NB4 (cell line): Measurements from ENCODE around the gene NEK4.
A peak's percentile ranks its signal among the peaks of the same experiment; 100 is the strongest.

ENCODE experiments used
- DNase-seq: peaks from one replicate; pipeline ENCODE4 v3.0.0; 2010; ENCODE audit warnings: low read depth
- H3K4me3 ChIP-seq: one replicate; pipeline ENCODE4 v1.5.1; 2011; ENCODE audit warnings: mild to moderate bottlenecking, low read depth, low read length, moderate library complexity
- MAX ChIP-seq: IDR thresholded peaks from 2 replicates; pipeline ENCODE4 v1.6.1; 2011; ENCODE audit warnings: low read depth, low read length
- MYC ChIP-seq: IDR thresholded peaks from 2 replicates; pipeline ENCODE4 v1.6.1; 2011; ENCODE audit warnings: low read depth, low read length
- POLR2A ChIP-seq: IDR thresholded peaks from 2 replicates; pipeline ENCODE4 v1.6.1; 2011; ENCODE audit warnings: mild to moderate bottlenecking; ENCODE audit not compliant: insufficient read length; ENCODE audit errors: extremely low read depth
- TF ChIP-seq, protein P1 (sequence below): IDR thresholded peaks from one replicate; pipeline ENCODE4 v1.5.1; 2012; ENCODE audit warnings: low read depth, low read length

The NEK4 gene

GRCh38 chr3:52694528-52695189 is 76.1 kb downstream of the NEK4 start:
- H3K4me3 ChIP-seq, result no peak overlapping the region
- TF ChIP-seq MAX (no peak), POLR2A (no peak), MYC (no peak)
- TF ChIP-seq, protein P1, sequence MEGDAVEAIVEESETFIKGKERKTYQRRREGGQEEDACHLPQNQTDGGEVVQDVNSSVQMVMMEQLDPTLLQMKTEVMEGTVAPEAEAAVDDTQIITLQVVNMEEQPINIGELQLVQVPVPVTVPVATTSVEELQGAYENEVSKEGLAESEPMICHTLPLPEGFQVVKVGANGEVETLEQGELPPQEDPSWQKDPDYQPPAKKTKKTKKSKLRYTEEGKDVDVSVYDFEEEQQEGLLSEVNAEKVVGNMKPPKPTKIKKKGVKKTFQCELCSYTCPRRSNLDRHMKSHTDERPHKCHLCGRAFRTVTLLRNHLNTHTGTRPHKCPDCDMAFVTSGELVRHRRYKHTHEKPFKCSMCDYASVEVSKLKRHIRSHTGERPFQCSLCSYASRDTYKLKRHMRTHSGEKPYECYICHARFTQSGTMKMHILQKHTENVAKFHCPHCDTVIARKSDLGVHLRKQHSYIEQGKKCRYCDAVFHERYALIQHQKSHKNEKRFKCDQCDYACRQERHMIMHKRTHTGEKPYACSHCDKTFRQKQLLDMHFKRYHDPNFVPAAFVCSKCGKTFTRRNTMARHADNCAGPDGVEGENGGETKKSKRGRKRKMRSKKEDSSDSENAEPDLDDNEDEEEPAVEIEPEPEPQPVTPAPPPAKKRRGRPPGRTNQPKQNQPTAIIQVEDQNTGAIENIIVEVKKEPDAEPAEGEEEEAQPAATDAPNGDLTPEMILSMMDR, result no peak
- DNase-seq, result no peak

- TF ChIP-seq POLR2A (no peak), MYC (no peak), MAX (no peak)
- TF ChIP-seq, protein P1, result no peak
- H3K4me3 ChIP-seq, result no peak overlapping the region
- DNase-seq, result no peak
Observed at GRCh38 chr3:52693071-52693470, 77.7 kb downstream of the NEK4 start.

GRCh38 chr3:52690560-52690959 is 80.2 kb downstream of the NEK4 start:
- no peak for DNase-seq
- TF ChIP-seq MYC (no peak), POLR2A (no peak), MAX (no peak)
- TF ChIP-seq, protein P1, result no peak
- no peak overlapping the region for H3K4me3 ChIP-seq

- no peak for DNase-seq
- no peak for TF ChIP-seq POLR2A
- TF ChIP-seq MYC, result no peak
- TF ChIP-seq, protein P1, result no peak
- TF ChIP-seq MAX, result no peak
- peak overlapping the region; percentile 7 for H3K4me3 ChIP-seq
Observed at GRCh38 chr3:52689151-52689550, 81.6 kb downstream of the NEK4 start.

DNA sequence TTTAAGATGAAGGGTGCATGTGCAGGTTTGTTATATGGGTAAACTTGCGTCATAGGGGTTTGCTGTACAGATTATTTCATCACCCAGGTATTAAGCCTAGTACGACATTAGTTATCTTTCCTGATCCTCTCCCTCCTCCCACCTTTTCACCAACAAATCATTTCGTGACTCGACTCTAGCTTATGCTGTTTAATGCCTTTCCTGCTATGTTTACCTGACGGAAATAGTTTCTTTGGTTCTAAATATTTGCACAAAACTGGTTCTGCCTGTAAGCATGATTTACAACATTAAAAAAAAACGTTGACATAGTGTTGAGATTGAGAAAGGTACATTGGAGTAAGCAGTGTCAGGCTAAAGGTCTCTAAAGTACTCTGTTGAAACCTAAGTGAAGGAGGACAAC is 82.5 kb downstream of the NEK4 start:
- peak overlapping the region; percentile 85 for H3K4me3 ChIP-seq
- DNase-seq, result no peak
- TF ChIP-seq, protein P1, result no peak
- TF ChIP-seq MAX (no peak), POLR2A (no peak), MYC (no peak)
